Measurements from ENCODE around the gene PRELID2. TPM values are rescaled to one million over a fixed set of nuclear protein-coding genes. Genes with fewer than 3 reads are reported as not detected.

The PRELID2 gene
- total RNA-seq, 1 experiment from 2014 or later = 27.7 TPM

- no peak for TF ChIP-seq EZH2 (IDR thresholded peaks at IDR 0.05; ENCODE audit: low read depth)
- TF ChIP-seq, protein P1, sequence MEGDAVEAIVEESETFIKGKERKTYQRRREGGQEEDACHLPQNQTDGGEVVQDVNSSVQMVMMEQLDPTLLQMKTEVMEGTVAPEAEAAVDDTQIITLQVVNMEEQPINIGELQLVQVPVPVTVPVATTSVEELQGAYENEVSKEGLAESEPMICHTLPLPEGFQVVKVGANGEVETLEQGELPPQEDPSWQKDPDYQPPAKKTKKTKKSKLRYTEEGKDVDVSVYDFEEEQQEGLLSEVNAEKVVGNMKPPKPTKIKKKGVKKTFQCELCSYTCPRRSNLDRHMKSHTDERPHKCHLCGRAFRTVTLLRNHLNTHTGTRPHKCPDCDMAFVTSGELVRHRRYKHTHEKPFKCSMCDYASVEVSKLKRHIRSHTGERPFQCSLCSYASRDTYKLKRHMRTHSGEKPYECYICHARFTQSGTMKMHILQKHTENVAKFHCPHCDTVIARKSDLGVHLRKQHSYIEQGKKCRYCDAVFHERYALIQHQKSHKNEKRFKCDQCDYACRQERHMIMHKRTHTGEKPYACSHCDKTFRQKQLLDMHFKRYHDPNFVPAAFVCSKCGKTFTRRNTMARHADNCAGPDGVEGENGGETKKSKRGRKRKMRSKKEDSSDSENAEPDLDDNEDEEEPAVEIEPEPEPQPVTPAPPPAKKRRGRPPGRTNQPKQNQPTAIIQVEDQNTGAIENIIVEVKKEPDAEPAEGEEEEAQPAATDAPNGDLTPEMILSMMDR (conservative IDR thresholded peaks at IDR 0.05) = no peak
- no peak overlapping the region for H3K4me2 ChIP-seq
- POLR2A ChIA-PET (ENCODE audit: unreplicated experiment) = no interaction called here
Observed at GRCh38 chr5:145812877-145813276, 22.3 kb downstream of the PRELID2 start.

GRCh38 chr5:145811834-145812625, 23.1 kb downstream of the PRELID2 start:
- BruUV-seq (replicated peaks) = no TSS peak
- intact Hi-C loops (cut with micrococcal nuclease; ENCODE audit: unreplicated experiment) = loop anchor here (5.0 kb wide), 1 partner anchor 1610 kb away; no protein-coding TSS in a partner anchor
- Histone ChIP-seq H3K27ac (no peak overlapping the region), H2AFZ (no peak overlapping the region), H3K79me2 (ENCODE audit: low read depth) (no peaks in the 10 kb centered on the region), H3K9me3 (ENCODE audit: insufficient read depth, low read depth) (no peaks in the 10 kb centered on the region), H3K9me2 (ENCODE audit: insufficient read depth) (no peaks in the 10 kb centered on the region), H3F3A (ENCODE audit: insufficient read depth, low read depth) (no peaks in the 10 kb centered on the region), H3K36me3 (ENCODE audit: low read depth) (no peaks in the 10 kb centered on the region), H3K4me2 (no peak overlapping the region), H3K27me3 (ENCODE audit: insufficient read depth, low read depth) (no peaks in the 10 kb centered on the region), H4K20me1 (ENCODE audit: insufficient read depth) (no peaks in the 10 kb centered on the region), H3K4me1 (replicated peaks; ENCODE audit: insufficient read depth) (no peaks in the 10 kb centered on the region), H3K4me3 (no peak overlapping the region)
- DNase-seq = no peak
- TF ChIP-seq, protein P1 (conservative IDR thresholded peaks at IDR 0.05) = no peak
- no peak for TF ChIP-seq EZH2 (IDR thresholded peaks at IDR 0.05; ENCODE audit: low read depth)
- POLR2A ChIA-PET (ENCODE audit: unreplicated experiment) = interaction anchor here (0.6 kb wide), 1 partner anchor 197 kb away, joined by 3 read pairs; no protein-coding TSS in a partner anchor
- CTCF ChIA-PET = interaction anchor here (0.7 kb wide), 1 partner anchor 122 kb away, joined by 3 read pairs; no protein-coding TSS in a partner anchor

More at GRCh38 chr5:145812877-145813276, 22.3 kb downstream of the PRELID2 start:
- CTCF ChIA-PET = no interaction called here
- no peak for DNase-seq
- intact Hi-C loops (cut with micrococcal nuclease; ENCODE audit: unreplicated experiment) = loop anchor here (5.0 kb wide), 1 partner anchor 1611 kb away; no protein-coding TSS in a partner anchor
- Histone ChIP-seq H3K27ac (no peak overlapping the region), H3K4me1 (replicated peaks; ENCODE audit: insufficient read depth) (no peaks in the 10 kb centered on the region), H4K20me1 (ENCODE audit: insufficient read depth) (no peaks in the 10 kb centered on the region), H3F3A (ENCODE audit: insufficient read depth, low read depth) (no peaks in the 10 kb centered on the region), H3K36me3 (ENCODE audit: low read depth) (no peaks in the 10 kb centered on the region), H3K9me3 (ENCODE audit: insufficient read depth, low read depth) (no peaks in the 10 kb centered on the region), H3K4me3 (no peak overlapping the region), H3K27me3 (ENCODE audit: insufficient read depth, low read depth) (no peaks in the 10 kb centered on the region), H3K79me2 (ENCODE audit: low read depth) (no peaks in the 10 kb centered on the region), H3K9me2 (ENCODE audit: insufficient read depth) (no peaks in the 10 kb centered on the region), H2AFZ (no peak overlapping the region)
- BruUV-seq (replicated peaks) = no TSS peak

DNA sequence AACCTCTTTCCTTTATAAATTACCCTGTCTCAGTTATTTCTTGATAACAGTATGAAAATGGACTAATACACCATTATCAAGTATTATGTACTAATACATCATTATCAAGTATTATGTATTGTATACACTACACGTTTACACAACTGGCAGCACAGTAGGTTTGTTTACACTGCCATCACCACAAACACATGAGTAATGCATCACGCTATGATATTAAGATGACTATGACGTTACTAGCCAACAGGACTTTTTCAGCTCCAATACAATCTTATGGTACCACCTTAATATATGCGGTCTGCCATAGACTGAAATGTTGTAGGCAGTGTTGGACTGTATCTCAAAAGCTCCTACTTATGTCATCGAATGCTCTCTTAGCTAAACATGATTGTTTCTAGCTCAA, 28.2 kb downstream of the PRELID2 start:
- ChIA-PET POLR2A (ENCODE audit: unreplicated experiment) (no interaction called here), CTCF (interaction anchor here (0.6 kb wide), 2 partner anchors 242 to 329 kb away, joined by 3 to 5 read pairs; no protein-coding TSS in a partner anchor)
- no peak overlapping the region for H3K4me3 ChIP-seq
- BruUV-seq (replicated peaks) = no TSS peak
- DNase-seq = no peak
- intact Hi-C loops (cut with micrococcal nuclease; ENCODE audit: unreplicated experiment) = no loop called here
- TF ChIP-seq, protein P1 (conservative IDR thresholded peaks at IDR 0.05) = no peak
- no peak for TF ChIP-seq EZH2 (IDR thresholded peaks at IDR 0.05; ENCODE audit: low read depth)
- H2AFZ ChIP-seq = no peak overlapping the region
- no peak overlapping the region for H3K4me2 ChIP-seq
- H3K27me3 ChIP-seq (ENCODE audit: insufficient read depth, low read depth) = no peaks in the 10 kb centered on the region
- H4K20me1 ChIP-seq (ENCODE audit: insufficient read depth) = no peaks in the 10 kb centered on the region
- H3K9me2 ChIP-seq (ENCODE audit: insufficient read depth) = no peaks in the 10 kb centered on the region
- H3K9me3 ChIP-seq (ENCODE audit: insufficient read depth, low read depth) = no peaks in the 10 kb centered on the region
- H3K4me1 ChIP-seq (replicated peaks; ENCODE audit: insufficient read depth) = no peaks in the 10 kb centered on the region
- H3K36me3 ChIP-seq (ENCODE audit: low read depth) = no peaks in the 10 kb centered on the region
- H3F3A ChIP-seq (ENCODE audit: insufficient read depth, low read depth) = no peaks in the 10 kb centered on the region
- H3K79me2 ChIP-seq (ENCODE audit: low read depth) = no peaks in the 10 kb centered on the region
- H3K27ac ChIP-seq = no peak overlapping the region

Measured in PC-9 (cell line).